Natural killer cell treated with Interleukin-12 subunit alpha and Interleukin-12 subunit beta and Interleukin-15 and Interleukin-18, amount 100 ng/mL, for 72 hours (primary cell): Measurements from ENCODE around the gene SCUBE1. TPM values are rescaled to one million over a fixed set of nuclear protein-coding genes. Genes with fewer than 3 reads are reported as not detected.

Experiments used
- ATAC-seq, 2 donors: fragments of 150-1000 bp; cut with Tn5 transposase in 1 of 2; sonication (Bioruptor Pico), chemical (Tn5 transposase) in 1 of 2; 2 replicates each; pipeline ENCODE4 v1.10.0; 2021
- DNase-seq: peaks from one replicate; pipeline ENCODE4 v3.0.0; 2022; ENCODE audit warnings: low spot score
- H3K27ac Mint-ChIP-seq, 2 donors: 1 replicate in 1 of 2; 2 replicates in 1 of 2; pipeline ENCODE4 v1.8.0; 2022; ENCODE audit warnings: mixed read lengths in 2 of 2, mild to moderate bottlenecking in 1 of 2, moderate library complexity in 1 of 2
- H3K27me3 Mint-ChIP-seq, 2 donors: 1 replicate in 1 of 2; 2 replicates in 1 of 2; pipeline ENCODE4 v1.8.0; 2022; ENCODE audit warnings: mixed read lengths in 2 of 2
- H3K36me3 Mint-ChIP-seq: one replicate; pipeline ENCODE4 v1.8.0; 2022; ENCODE audit warnings: mixed read lengths
- H3K4me1 Mint-ChIP-seq, 2 donors: 1 replicate in 1 of 2; 2 replicates in 1 of 2; pipeline ENCODE4 v1.8.0; 2022; ENCODE audit warnings: low read depth in 2 of 2, mixed read lengths in 2 of 2, mild to moderate bottlenecking in 1 of 2
- H3K4me3 Mint-ChIP-seq: one replicate; pipeline ENCODE4 v1.8.0; 2022; ENCODE audit warnings: mixed read lengths
- H3K9me3 Mint-ChIP-seq: 2 replicates; pipeline ENCODE4 v1.8.0; 2022; ENCODE audit warnings: mixed read lengths
- total RNA-seq, 2 donors: library from RNA; stranded (reverse); gene quantifications; one replicate each; pipeline ENCODE4 v1.2.3, GENCODE V29; 2022

The SCUBE1 gene
- total RNA-seq, 2 donors from 2014 or later: 0.14 TPM; not detected in 1

- Mint-ChIP-seq H3K36me3 (no peaks in the 10 kb centered on the region), H3K27ac (peak overlapping the region in 1 of 2 donors; percentile 45), H3K4me1 (peaks cover 0 to 4% of the 10 kb centered on the region in 2 donors), H3K9me3 (no peaks in the 10 kb centered on the region), H3K4me3 (no peak overlapping the region), H3K27me3 (peaks cover 8 to 18% of the 10 kb centered on the region in 2 donors)
- ATAC-seq (peak in 1 of 2 donors; percentile 64), DNase-seq (no peak)
Observed at GRCh38 chr22:43230971-43231723, 112.0 kb downstream of the SCUBE1 start.

- Mint-ChIP-seq H3K27me3 (peaks cover 10 to 18% of the 10 kb centered on the region in 2 donors), H3K9me3 (no peaks in the 10 kb centered on the region), H3K4me1 (peaks cover 0 to 4% of the 10 kb centered on the region in 2 donors), H3K27ac (no peak overlapping the region), H3K4me3 (no peak overlapping the region), H3K36me3 (no peaks in the 10 kb centered on the region)
- no peak for DNase-seq
- no peak for ATAC-seq
Observed at GRCh38 chr22:43230571-43230970, 112.6 kb downstream of the SCUBE1 start.

DNA sequence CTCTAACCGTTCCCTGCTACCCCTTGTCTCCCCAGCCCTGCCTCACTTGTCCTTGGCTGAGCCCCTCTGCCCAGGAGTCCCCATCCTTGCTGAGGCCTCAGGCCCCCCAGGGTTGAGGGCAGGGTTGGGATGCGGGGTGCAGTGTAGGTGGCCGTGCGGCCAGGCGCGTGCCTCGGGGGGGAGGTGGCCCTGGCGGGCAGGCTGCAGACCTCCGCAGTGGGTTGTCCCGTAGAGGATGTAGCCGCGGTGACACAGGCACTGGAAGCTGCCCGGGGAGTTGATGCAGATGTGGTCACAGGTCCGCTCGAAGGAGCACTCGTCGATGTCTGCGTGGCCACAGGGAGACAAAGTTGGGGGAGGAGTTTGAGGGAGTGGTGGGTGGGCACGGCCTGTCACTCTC, 114.3 kb downstream of the SCUBE1 start:
- H3K27ac Mint-ChIP-seq: no peak overlapping the region
- H3K4me1 Mint-ChIP-seq: peaks cover 0 to 4% of the 10 kb centered on the region in 2 donors
- H3K36me3 Mint-ChIP-seq: no peaks in the 10 kb centered on the region
- H3K27me3 Mint-ChIP-seq: peaks cover 10 to 18% of the 10 kb centered on the region in 2 donors
- H3K9me3 Mint-ChIP-seq: no peaks in the 10 kb centered on the region
- peak in 1 of 2 donors; percentile 30 for ATAC-seq
- no peak for DNase-seq
- no peak overlapping the region for H3K4me3 Mint-ChIP-seq

DNA sequence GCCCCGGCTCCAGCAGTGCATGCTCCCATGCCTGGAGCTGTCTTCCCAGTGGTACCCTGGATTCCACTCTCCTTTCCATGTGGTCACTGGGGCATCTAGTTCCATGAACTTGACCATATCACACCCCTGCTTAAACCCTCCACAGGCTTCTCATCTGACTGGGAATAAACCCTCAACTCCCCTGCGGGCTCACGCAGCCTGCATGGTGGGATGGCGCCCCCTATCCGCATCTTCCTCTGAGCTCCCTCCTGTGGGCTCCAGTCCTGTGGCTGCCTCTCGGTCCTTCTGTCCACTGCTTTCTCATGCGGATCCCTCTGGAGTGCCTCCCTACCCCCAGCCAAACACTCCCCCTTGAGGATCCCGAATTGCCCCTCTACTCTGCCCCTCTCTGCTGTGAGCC, 114.8 kb downstream of the SCUBE1 start:
- no peak for DNase-seq
- ATAC-seq: no peak
- Mint-ChIP-seq H3K4me1 (peaks cover 0 to 4% of the 10 kb centered on the region in 2 donors), H3K27ac (no peak overlapping the region), H3K27me3 (peaks cover 10 to 18% of the 10 kb centered on the region in 2 donors), H3K9me3 (no peaks in the 10 kb centered on the region), H3K4me3 (no peak overlapping the region), H3K36me3 (no peaks in the 10 kb centered on the region)

DNA sequence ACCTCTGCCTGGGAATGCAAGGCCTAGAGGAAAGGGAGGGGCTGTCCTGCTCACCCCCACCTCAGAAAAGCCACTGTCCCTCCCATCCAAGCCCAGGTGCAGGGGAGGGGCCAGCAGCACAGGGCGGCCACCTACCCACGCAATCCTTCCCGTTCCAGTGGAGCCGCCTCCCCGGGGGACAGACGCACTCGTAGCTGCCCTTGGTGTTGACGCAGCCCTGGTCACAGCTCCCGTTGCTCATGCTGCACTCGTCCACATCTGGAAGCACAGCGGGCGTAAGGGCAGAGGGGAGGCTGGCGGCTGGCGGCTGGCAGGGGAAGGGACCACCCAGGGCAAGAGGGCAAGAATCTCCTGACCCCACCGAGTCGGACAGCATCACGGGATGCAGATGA, 115.9 kb downstream of the SCUBE1 start:
- Mint-ChIP-seq H3K27me3 (peaks cover 10 to 18% of the 10 kb centered on the region in 2 donors), H3K27ac (no peak overlapping the region), H3K4me1 (peaks cover 0 to 4% of the 10 kb centered on the region in 2 donors), H3K9me3 (no peaks in the 10 kb centered on the region), H3K4me3 (no peak overlapping the region), H3K36me3 (no peaks in the 10 kb centered on the region)
- ATAC-seq (no peak), DNase-seq (no peak)

GRCh38 chr22:43226377-43227238, 116.6 kb downstream of the SCUBE1 start:
- no peaks in the 10 kb centered on the region for H3K36me3 Mint-ChIP-seq
- no peaks in the 10 kb centered on the region for H3K9me3 Mint-ChIP-seq
- H3K4me3 Mint-ChIP-seq: no peak overlapping the region
- ATAC-seq: no peak
- H3K4me1 Mint-ChIP-seq: peaks cover 0 to 4% of the 10 kb centered on the region in 2 donors
- H3K27me3 Mint-ChIP-seq: peaks cover 10 to 18% of the 10 kb centered on the region in 2 donors
- DNase-seq: no peak
- H3K27ac Mint-ChIP-seq: no peak overlapping the region

DNA sequence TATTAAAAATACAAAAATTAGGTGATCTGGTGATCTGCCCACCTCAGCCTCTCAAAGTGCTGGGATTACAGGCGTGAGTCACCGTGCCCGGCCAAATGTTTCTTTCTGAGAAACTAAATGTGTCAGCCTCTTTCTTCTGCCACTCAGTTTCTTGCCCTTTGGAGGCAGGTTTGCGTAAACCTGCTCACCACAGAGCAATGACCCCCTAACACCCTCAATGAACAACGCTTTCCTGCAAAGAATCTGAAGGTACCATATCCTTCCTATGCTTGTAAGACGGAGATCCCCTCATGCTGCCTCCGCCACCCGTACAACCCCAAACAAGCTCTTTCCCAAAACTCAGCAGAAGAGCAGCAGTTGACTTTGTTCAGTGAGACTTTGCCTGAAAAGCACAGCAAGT, 117.6 kb downstream of the SCUBE1 start:
- Mint-ChIP-seq H3K36me3 (no peaks in the 10 kb centered on the region), H3K4me1 (no peaks in the 10 kb centered on the region), H3K9me3 (no peaks in the 10 kb centered on the region), H3K27ac (no peak overlapping the region), H3K4me3 (no peak overlapping the region), H3K27me3 (peaks cover 6 to 12% of the 10 kb centered on the region in 2 donors)
- ATAC-seq (no peak), DNase-seq (no peak)

- Mint-ChIP-seq H3K27ac (no peak overlapping the region), H3K27me3 (peaks cover under 1 to 2% of the 10 kb centered on the region in 2 donors), H3K36me3 (no peaks in the 10 kb centered on the region), H3K9me3 (no peaks in the 10 kb centered on the region), H3K4me3 (no peak overlapping the region), H3K4me1 (no peaks in the 10 kb centered on the region)
- no peak for DNase-seq
- no peak for ATAC-seq
Observed at GRCh38 chr22:43222987-43223386, 120.2 kb downstream of the SCUBE1 start.

GRCh38 chr22:43222262-43222661, 120.9 kb downstream of the SCUBE1 start:
- Mint-ChIP-seq H3K4me1 (no peaks in the 10 kb centered on the region), H3K27ac (no peak overlapping the region), H3K4me3 (no peak overlapping the region), H3K36me3 (no peaks in the 10 kb centered on the region), H3K27me3 (peaks cover 2 to 8% of the 10 kb centered on the region in 2 donors), H3K9me3 (no peaks in the 10 kb centered on the region)
- ATAC-seq (no peak), DNase-seq (no peak)

GRCh38 chr22:43220625-43221380, 122.4 kb downstream of the SCUBE1 start:
- H3K9me3 Mint-ChIP-seq: no peaks in the 10 kb centered on the region
- H3K27me3 Mint-ChIP-seq: peaks cover 0 to 8% of the 10 kb centered on the region in 2 donors
- H3K4me1 Mint-ChIP-seq: no peaks in the 10 kb centered on the region
- no peak overlapping the region for H3K27ac Mint-ChIP-seq
- H3K36me3 Mint-ChIP-seq: no peaks in the 10 kb centered on the region
- DNase-seq: no peak
- no peak for ATAC-seq
- no peak overlapping the region for H3K4me3 Mint-ChIP-seq

DNA sequence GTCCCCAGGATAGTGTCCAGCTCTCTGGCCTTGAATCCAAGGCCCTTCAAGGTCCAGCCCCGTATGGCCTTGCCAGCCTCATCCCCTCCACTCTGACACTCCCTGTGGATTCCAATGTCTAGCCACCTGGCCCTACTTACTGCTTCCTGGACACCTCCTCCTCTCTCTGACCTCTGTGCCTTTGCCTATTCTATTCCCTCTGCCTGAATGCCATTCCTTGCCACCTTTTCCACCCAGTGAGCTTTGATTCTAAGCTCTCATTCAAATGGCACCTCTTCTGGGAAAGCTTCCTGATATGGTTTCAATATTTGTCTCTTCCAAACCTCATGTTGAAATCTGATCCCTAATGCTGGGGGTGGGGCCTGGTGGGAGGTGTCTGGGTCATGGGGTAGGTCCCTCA, 124.4 kb downstream of the SCUBE1 start:
- Mint-ChIP-seq H3K4me3 (no peak overlapping the region), H3K4me1 (no peaks in the 10 kb centered on the region), H3K27ac (no peak overlapping the region), H3K36me3 (no peaks in the 10 kb centered on the region), H3K9me3 (no peaks in the 10 kb centered on the region), H3K27me3 (peaks cover 0 to 16% of the 10 kb centered on the region in 2 donors)
- no peak for ATAC-seq
- no peak for DNase-seq

DNA sequence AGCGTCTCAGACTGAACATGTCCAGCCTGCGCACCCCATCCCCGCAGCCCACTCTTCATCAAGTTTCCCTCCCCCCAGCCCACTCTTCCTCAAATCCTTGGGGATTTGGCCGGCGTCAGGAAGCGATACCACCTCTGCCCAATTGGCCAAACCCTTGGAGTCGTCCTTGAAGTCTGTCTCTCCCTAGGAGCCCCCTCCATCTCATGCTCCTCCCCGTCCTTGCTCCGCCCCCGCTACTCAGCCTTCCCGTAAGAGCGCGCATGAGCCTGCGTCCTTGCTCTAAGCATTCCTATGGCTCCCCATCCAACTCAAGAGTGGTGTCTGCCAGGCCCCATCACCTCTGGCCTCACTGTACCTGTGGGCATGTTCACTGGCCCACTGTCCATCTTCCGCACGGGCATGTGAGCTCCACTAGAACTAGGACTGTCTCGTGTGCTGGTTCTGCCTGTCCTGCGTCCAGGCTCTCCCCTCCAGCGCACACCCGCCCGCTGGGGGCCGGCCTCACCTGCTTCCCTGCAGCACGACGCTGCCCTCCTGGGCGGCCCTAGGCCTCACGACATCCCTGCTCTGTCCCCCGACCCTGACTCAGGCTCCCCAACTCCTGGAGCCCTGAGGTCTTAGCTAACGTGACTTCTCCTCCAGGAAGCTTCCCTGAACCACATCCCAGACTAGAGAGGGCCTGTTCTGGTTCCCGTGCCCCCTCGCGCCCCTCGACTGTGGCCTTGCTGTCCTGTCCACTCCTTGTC, 125.7 kb downstream of the SCUBE1 start:
- no peaks in the 10 kb centered on the region for H3K36me3 Mint-ChIP-seq
- no peak overlapping the region for H3K4me3 Mint-ChIP-seq
- ATAC-seq (no peak), DNase-seq (no peak)
- H3K27me3 Mint-ChIP-seq: peaks cover 0 to 16% of the 10 kb centered on the region in 2 donors
- H3K27ac Mint-ChIP-seq: peak overlapping the region in 1 of 2 donors; percentile 31
- H3K9me3 Mint-ChIP-seq: no peaks in the 10 kb centered on the region
- no peaks in the 10 kb centered on the region for H3K4me1 Mint-ChIP-seq

- H3K27me3 Mint-ChIP-seq: peaks cover 0 to 16% of the 10 kb centered on the region in 2 donors
- H3K27ac Mint-ChIP-seq: no peak overlapping the region
- H3K4me3 Mint-ChIP-seq: no peak overlapping the region
- H3K36me3 Mint-ChIP-seq: no peaks in the 10 kb centered on the region
- no peak for ATAC-seq
- H3K4me1 Mint-ChIP-seq: no peaks in the 10 kb centered on the region
- DNase-seq: no peak
- H3K9me3 Mint-ChIP-seq: no peaks in the 10 kb centered on the region
Observed at GRCh38 chr22:43216738-43217137, 126.4 kb downstream of the SCUBE1 start.
